SK-N-SH treated with all-trans-retinoic acid at 6 μM for 48 hours (cell line): ENCODE results near the gene ZDHHC11B.

Experiments
- BACH2 ChIP-seq: fragments of 250-450 bp; sonication (Bioruptor Pico); IDR thresholded peaks from 2 replicates; pipeline ENCODE4 v1.9.0; 2021; ENCODE audit warnings: mild to moderate bottlenecking, borderline replicate concordance
- ISL1 ChIP-seq: fragments of 250-450 bp; sonication (Bioruptor Pico); IDR thresholded peaks from 2 replicates; pipeline ENCODE4 v2.1.2; 2022; ENCODE audit warnings: mild to moderate bottlenecking, moderate library complexity
- PATZ1 ChIP-seq: fragments of 250-450 bp; sonication (Bioruptor Pico); IDR thresholded peaks from 2 replicates; pipeline ENCODE4 v1.8.0; 2020; ENCODE audit warnings: mild to moderate bottlenecking, moderate library complexity, borderline replicate concordance

- no peak for TF ChIP-seq BACH2 (CRISPR knock-in tag)
- TF ChIP-seq PATZ1 (CRISPR knock-in tag) = no peak
- no peak for TF ChIP-seq ISL1 (CRISPR knock-in tag)
Observed at GRCh38 chr5:761854-762710, 22.4 kb downstream of the ZDHHC11B start.
